ENCODE measurements around the gene ARHGAP20.

- TF ChIP-seq CTCF (IDR thresholded peaks at IDR 0.05 in 4 of 5, conservative IDR thresholded peaks at IDR 0.05 in 1 of 5): no peak
- TF ChIP-seq POLR2A (IDR thresholded peaks at IDR 0.05): no peak
Observed at GRCh38 chr11:110606415-110606814, 105.8 kb downstream of the ARHGAP20 start.
